ENCODE results near the gene GPLD1.

Gene GPLD1

GRCh38 chr6:24454452-24454851 lies 34.9 kb downstream of the GPLD1 start:
- FAIRE-seq (no peak), DNase-seq (ENCODE audit: insufficient read length, low spot score) (no peak)
- no peak for TF ChIP-seq CTCF (IDR thresholded peaks at IDR 0.05; ENCODE audit: insufficient read depth, missing control alignments)

- TF ChIP-seq CTCF (IDR thresholded peaks at IDR 0.05; ENCODE audit: insufficient read depth, missing control alignments) = no peak
- DNase-seq (ENCODE audit: insufficient read length, low spot score) (no peak), FAIRE-seq (no peak)
Measured at GRCh38 chr6:24453921-24454320, 35.5 kb downstream of the GPLD1 start.

GRCh38 chr6:24451581-24452388 lies 37.6 kb downstream of the GPLD1 start:
- FAIRE-seq (no peak), DNase-seq (ENCODE audit: insufficient read length, low spot score) (no peak)
- TF ChIP-seq CTCF (IDR thresholded peaks at IDR 0.05; ENCODE audit: insufficient read depth, missing control alignments) = no peak

GRCh38 chr6:24448828-24449525 lies 40.4 kb downstream of the GPLD1 start:
- FAIRE-seq = no peak
- no peak for TF ChIP-seq CTCF (IDR thresholded peaks at IDR 0.05; ENCODE audit: insufficient read depth, missing control alignments)
- DNase-seq (ENCODE audit: insufficient read length, low spot score) = no peak

- FAIRE-seq = no peak
- no peak for TF ChIP-seq CTCF (IDR thresholded peaks at IDR 0.05; ENCODE audit: insufficient read depth, missing control alignments)
- no peak for DNase-seq (ENCODE audit: insufficient read length, low spot score)
Measured at GRCh38 chr6:24448396-24448795, 41.0 kb downstream of the GPLD1 start.

- DNase-seq (ENCODE audit: insufficient read length, low spot score) = no peak
- FAIRE-seq = no peak
- TF ChIP-seq CTCF (IDR thresholded peaks at IDR 0.05; ENCODE audit: insufficient read depth, missing control alignments) = no peak
Measured at GRCh38 chr6:24446670-24447069, 42.7 kb downstream of the GPLD1 start.

GRCh38 chr6:24445704-24446103 lies 43.7 kb downstream of the GPLD1 start:
- TF ChIP-seq CTCF (IDR thresholded peaks at IDR 0.05; ENCODE audit: insufficient read depth, missing control alignments) = no peak
- FAIRE-seq (no peak), DNase-seq (ENCODE audit: insufficient read length, low spot score) (no peak)
